Measurements from ENCODE around the gene CLEC14A.

CLEC14A gene

GRCh38 chr14:38255673-38256532 lies at the start of gene CLEC14A:
CLEC14A (minus strand) TSS chr14:38256093; CDS start chr14:38256022, 71 bp downstream.
- Mint-ChIP-seq H3K4me3 (no peak within 1 kb of the TSS), H3K9me3 (no peaks in the 10 kb centered on the region), H3K27me3 (no peaks in the 10 kb centered on the region), H3K27ac (no peak within 1 kb of the TSS), H3K4me1 (no peaks in the 10 kb centered on the region), H3K36me3 (no peaks in the 10 kb centered on the region)
- DNase-seq (ENCODE audit: low spot score in 2 of 2) (no peak), ATAC-seq (ENCODE audit: low read depth) (no peak)

GRCh38 chr14:38302966-38303365 lies 47.1 kb upstream of the CLEC14A start:
- DNase-seq (ENCODE audit: low spot score in 2 of 2), result no peak
- Mint-ChIP-seq H3K9me3 (peaks cover 7% of the 10 kb centered on the region), H3K4me1 (no peaks in the 10 kb centered on the region)

GRCh38 chr14:38302034-38302433 lies 46.1 kb upstream of the CLEC14A start:
- H3K4me3 Mint-ChIP-seq, result no peak overlapping the region
- DNase-seq (ENCODE audit: low spot score in 2 of 2) (no peak), ATAC-seq (ENCODE audit: low read depth) (no peak)
- H3K27me3 Mint-ChIP-seq, result no peaks in the 10 kb centered on the region
- H3K36me3 Mint-ChIP-seq, result no peaks in the 10 kb centered on the region
- H3K27ac Mint-ChIP-seq, result no peak overlapping the region
- no peaks in the 10 kb centered on the region for H3K4me1 Mint-ChIP-seq
- H3K9me3 Mint-ChIP-seq, result peaks cover 9% of the 10 kb centered on the region

More at GRCh38 chr14:38302966-38303365, 47.1 kb upstream of the CLEC14A start:
- H3K27me3 Mint-ChIP-seq, result no peaks in the 10 kb centered on the region
- no peak for ATAC-seq (ENCODE audit: low read depth)
- H3K36me3 Mint-ChIP-seq, result no peaks in the 10 kb centered on the region
- no peak overlapping the region for H3K4me3 Mint-ChIP-seq
- H3K27ac Mint-ChIP-seq, result no peak overlapping the region

GRCh38 chr14:38297681-38298080 lies 41.8 kb upstream of the CLEC14A start:
- ATAC-seq (ENCODE audit: low read depth) (no peak), DNase-seq (ENCODE audit: low spot score in 2 of 2) (no peak)
- H3K4me1 Mint-ChIP-seq, result no peaks in the 10 kb centered on the region
- H3K27ac Mint-ChIP-seq, result no peak overlapping the region
- H3K36me3 Mint-ChIP-seq, result no peaks in the 10 kb centered on the region
- no peaks in the 10 kb centered on the region for H3K27me3 Mint-ChIP-seq
- no peak overlapping the region for H3K4me3 Mint-ChIP-seq
- peaks cover 9% of the 10 kb centered on the region for H3K9me3 Mint-ChIP-seq

- Mint-ChIP-seq H3K27me3 (no peaks in the 10 kb centered on the region), H3K4me1 (no peaks in the 10 kb centered on the region), H3K27ac (no peak overlapping the region), H3K4me3 (no peak overlapping the region), H3K36me3 (no peaks in the 10 kb centered on the region), H3K9me3 (peaks cover 8% of the 10 kb centered on the region)
- ATAC-seq (ENCODE audit: low read depth), result no peak
- no peak for DNase-seq (ENCODE audit: low spot score in 2 of 2)
These were observed 36.0 kb upstream of the CLEC14A start for GRCh38 chr14:38291681-38292467.

- Mint-ChIP-seq H3K27me3 (no peaks in the 10 kb centered on the region), H3K4me3 (no peak overlapping the region), H3K27ac (no peak overlapping the region), H3K9me3 (peaks cover 5% of the 10 kb centered on the region), H3K36me3 (no peaks in the 10 kb centered on the region), H3K4me1 (no peaks in the 10 kb centered on the region)
- ATAC-seq (ENCODE audit: low read depth) (no peak), DNase-seq (ENCODE audit: low spot score in 2 of 2) (no peak)
These were observed 34.8 kb upstream of the CLEC14A start for GRCh38 chr14:38290601-38291188.

GRCh38 chr14:38286452-38286851 lies 30.6 kb upstream of the CLEC14A start:
- DNase-seq (ENCODE audit: low spot score in 2 of 2) (no peak), ATAC-seq (ENCODE audit: low read depth) (no peak)
- Mint-ChIP-seq H3K27ac (no peak overlapping the region), H3K9me3 (peaks cover 12% of the 10 kb centered on the region), H3K27me3 (no peaks in the 10 kb centered on the region), H3K4me1 (no peaks in the 10 kb centered on the region), H3K36me3 (no peaks in the 10 kb centered on the region), H3K4me3 (no peak overlapping the region)

- no peak overlapping the region for H3K4me3 Mint-ChIP-seq
- ATAC-seq (ENCODE audit: low read depth) (no peak), DNase-seq (ENCODE audit: low spot score in 2 of 2) (no peak)
- no peaks in the 10 kb centered on the region for H3K4me1 Mint-ChIP-seq
- no peaks in the 10 kb centered on the region for H3K27me3 Mint-ChIP-seq
- no peaks in the 10 kb centered on the region for H3K36me3 Mint-ChIP-seq
- H3K9me3 Mint-ChIP-seq, result peaks cover 12% of the 10 kb centered on the region
- no peak overlapping the region for H3K27ac Mint-ChIP-seq
These were observed 30.1 kb upstream of the CLEC14A start for GRCh38 chr14:38285962-38286361.

GRCh38 chr14:38282936-38283335 lies 27.0 kb upstream of the CLEC14A start:
- no peak overlapping the region for H3K4me3 Mint-ChIP-seq
- no peaks in the 10 kb centered on the region for H3K27me3 Mint-ChIP-seq
- peaks cover 12% of the 10 kb centered on the region for H3K9me3 Mint-ChIP-seq
- no peaks in the 10 kb centered on the region for H3K36me3 Mint-ChIP-seq
- H3K27ac Mint-ChIP-seq, result no peak overlapping the region
- no peaks in the 10 kb centered on the region for H3K4me1 Mint-ChIP-seq
- DNase-seq (ENCODE audit: low spot score in 2 of 2), result no peak
- no peak for ATAC-seq (ENCODE audit: low read depth)

- no peaks in the 10 kb centered on the region for H3K4me1 Mint-ChIP-seq
- ATAC-seq (ENCODE audit: low read depth) (no peak), DNase-seq (ENCODE audit: low spot score in 2 of 2) (no peak)
- no peaks in the 10 kb centered on the region for H3K27me3 Mint-ChIP-seq
- peaks cover 6% of the 10 kb centered on the region for H3K9me3 Mint-ChIP-seq
- H3K36me3 Mint-ChIP-seq, result no peaks in the 10 kb centered on the region
- no peak overlapping the region for H3K27ac Mint-ChIP-seq
- no peak overlapping the region for H3K4me3 Mint-ChIP-seq
These were observed 24.2 kb upstream of the CLEC14A start for GRCh38 chr14:38280081-38280480.

GRCh38 chr14:38279572-38279971 lies 23.7 kb upstream of the CLEC14A start:
- Mint-ChIP-seq H3K9me3 (peaks cover 6% of the 10 kb centered on the region), H3K27me3 (no peaks in the 10 kb centered on the region), H3K4me1 (no peaks in the 10 kb centered on the region), H3K4me3 (no peak overlapping the region), H3K27ac (no peak overlapping the region), H3K36me3 (no peaks in the 10 kb centered on the region)
- ATAC-seq (ENCODE audit: low read depth) (no peak), DNase-seq (ENCODE audit: low spot score in 2 of 2) (no peak)

- no peak overlapping the region for H3K4me3 Mint-ChIP-seq
- peaks cover 5% of the 10 kb centered on the region for H3K9me3 Mint-ChIP-seq
- DNase-seq (ENCODE audit: low spot score in 2 of 2), result no peak
- no peak overlapping the region for H3K27ac Mint-ChIP-seq
- no peaks in the 10 kb centered on the region for H3K27me3 Mint-ChIP-seq
- ATAC-seq (ENCODE audit: low read depth), result no peak
- H3K4me1 Mint-ChIP-seq, result no peaks in the 10 kb centered on the region
- no peaks in the 10 kb centered on the region for H3K36me3 Mint-ChIP-seq
These were observed 22.1 kb upstream of the CLEC14A start for GRCh38 chr14:38278035-38278434.

- H3K36me3 Mint-ChIP-seq, result no peaks in the 10 kb centered on the region
- no peaks in the 10 kb centered on the region for H3K4me1 Mint-ChIP-seq
- H3K9me3 Mint-ChIP-seq, result peaks cover 16% of the 10 kb centered on the region
- no peak overlapping the region for H3K4me3 Mint-ChIP-seq
- no peak overlapping the region for H3K27ac Mint-ChIP-seq
- H3K27me3 Mint-ChIP-seq, result no peaks in the 10 kb centered on the region
- no peak for ATAC-seq (ENCODE audit: low read depth)
- no peak for DNase-seq (ENCODE audit: low spot score in 2 of 2)
These were observed 7.0 kb upstream of the CLEC14A start for GRCh38 chr14:38262844-38263243.

- ATAC-seq (ENCODE audit: low read depth), result no peak
- Mint-ChIP-seq H3K27ac (no peak overlapping the region), H3K9me3 (peaks cover 13% of the 10 kb centered on the region), H3K36me3 (no peaks in the 10 kb centered on the region), H3K4me3 (no peak overlapping the region), H3K27me3 (no peaks in the 10 kb centered on the region), H3K4me1 (no peaks in the 10 kb centered on the region)
- no peak for DNase-seq (ENCODE audit: low spot score in 2 of 2)
These were observed 5.7 kb upstream of the CLEC14A start for GRCh38 chr14:38261620-38262019.
